ENCODE results near the gene RAD51B.

RAD51B gene

GRCh38 chr14:68730348-68730747 lies 910.8 kb downstream of the RAD51B start:
- TF ChIP-seq, protein P1, sequence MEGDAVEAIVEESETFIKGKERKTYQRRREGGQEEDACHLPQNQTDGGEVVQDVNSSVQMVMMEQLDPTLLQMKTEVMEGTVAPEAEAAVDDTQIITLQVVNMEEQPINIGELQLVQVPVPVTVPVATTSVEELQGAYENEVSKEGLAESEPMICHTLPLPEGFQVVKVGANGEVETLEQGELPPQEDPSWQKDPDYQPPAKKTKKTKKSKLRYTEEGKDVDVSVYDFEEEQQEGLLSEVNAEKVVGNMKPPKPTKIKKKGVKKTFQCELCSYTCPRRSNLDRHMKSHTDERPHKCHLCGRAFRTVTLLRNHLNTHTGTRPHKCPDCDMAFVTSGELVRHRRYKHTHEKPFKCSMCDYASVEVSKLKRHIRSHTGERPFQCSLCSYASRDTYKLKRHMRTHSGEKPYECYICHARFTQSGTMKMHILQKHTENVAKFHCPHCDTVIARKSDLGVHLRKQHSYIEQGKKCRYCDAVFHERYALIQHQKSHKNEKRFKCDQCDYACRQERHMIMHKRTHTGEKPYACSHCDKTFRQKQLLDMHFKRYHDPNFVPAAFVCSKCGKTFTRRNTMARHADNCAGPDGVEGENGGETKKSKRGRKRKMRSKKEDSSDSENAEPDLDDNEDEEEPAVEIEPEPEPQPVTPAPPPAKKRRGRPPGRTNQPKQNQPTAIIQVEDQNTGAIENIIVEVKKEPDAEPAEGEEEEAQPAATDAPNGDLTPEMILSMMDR (conservative IDR thresholded peaks at IDR 0.05; ENCODE audit: low read depth, low read length): no peak
- H3K4me3 ChIP-seq (ENCODE audit: low read length): no peak overlapping the region
- no peak for DNase-seq (ENCODE audit: low read depth)

GRCh38 chr14:68730811-68731425 lies 911.3 kb downstream of the RAD51B start:
- TF ChIP-seq, protein P1 (conservative IDR thresholded peaks at IDR 0.05; ENCODE audit: low read depth, low read length): no peak
- no peak for DNase-seq (ENCODE audit: low read depth)
- H3K4me3 ChIP-seq (ENCODE audit: low read length): no peak overlapping the region

DNA sequence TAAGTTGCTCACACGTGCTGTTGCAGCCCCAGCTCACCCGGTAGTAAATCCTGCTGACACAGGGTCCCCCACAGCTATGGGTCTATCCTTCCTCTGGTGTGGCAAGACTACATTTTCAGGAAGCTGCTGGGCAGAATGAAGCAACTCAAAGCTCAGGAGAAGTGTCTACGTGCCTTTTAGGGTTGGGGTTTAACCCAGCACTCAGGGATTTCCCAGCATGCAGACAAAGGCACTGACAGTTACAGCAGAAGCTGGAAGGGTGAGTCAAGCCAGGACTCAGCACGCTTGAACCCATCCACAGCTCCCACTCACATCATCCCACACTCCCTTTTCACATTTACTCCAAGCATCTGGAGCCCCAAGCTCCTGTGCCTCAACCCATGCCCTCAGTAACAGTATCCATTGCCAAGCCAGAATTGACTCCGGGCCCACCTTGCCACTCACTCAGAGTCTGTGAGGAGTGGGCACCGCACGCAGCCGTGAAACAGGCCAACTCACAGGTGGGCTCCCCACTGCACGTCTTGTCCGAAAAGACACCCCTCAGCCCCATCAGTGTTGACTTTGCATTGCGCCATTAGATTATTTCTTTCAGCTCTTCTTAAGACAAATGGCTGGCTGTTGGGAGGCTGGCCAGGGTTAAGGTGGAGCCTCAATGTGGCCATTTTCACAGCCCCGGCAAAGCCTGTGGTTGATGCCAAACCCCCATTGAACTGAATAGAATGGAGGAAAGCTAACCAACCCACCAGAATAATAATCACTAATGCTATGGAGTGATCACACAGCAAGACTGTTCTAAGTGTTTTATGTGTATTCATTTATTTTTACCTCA lies 913.7 kb downstream of the RAD51B start:
- TF ChIP-seq, protein P1 (conservative IDR thresholded peaks at IDR 0.05; ENCODE audit: low read depth, low read length): no peak
- H3K4me3 ChIP-seq (ENCODE audit: low read length): no peak overlapping the region
- no peak for DNase-seq (ENCODE audit: low read depth)

- H3K4me3 ChIP-seq (ENCODE audit: low read length): no peak overlapping the region
- TF ChIP-seq, protein P1 (conservative IDR thresholded peaks at IDR 0.05; ENCODE audit: low read depth, low read length): no peak
- DNase-seq (ENCODE audit: low read depth): no peak
Measured at GRCh38 chr14:68734231-68734732, 914.7 kb downstream of the RAD51B start.

DNA sequence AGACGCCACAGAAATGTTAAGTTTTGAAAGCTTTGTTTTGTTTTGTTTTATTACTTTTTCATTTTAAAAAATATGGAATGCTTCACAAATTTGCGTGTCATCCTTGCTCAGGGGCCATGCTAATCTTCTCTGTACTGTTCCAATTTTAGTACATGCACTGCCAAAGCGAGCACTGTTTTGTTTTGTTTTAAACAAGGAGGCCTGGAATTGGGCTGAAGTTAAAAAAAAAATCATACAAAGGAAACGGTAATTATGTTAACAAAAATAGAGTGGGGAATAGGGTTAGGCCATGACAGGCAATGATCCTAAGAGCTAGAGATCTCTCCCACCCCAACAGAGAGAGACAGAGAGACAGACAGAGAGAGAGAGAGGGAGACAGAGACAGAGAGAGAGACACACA lies 916.3 kb downstream of the RAD51B start:
- DNase-seq (ENCODE audit: low read depth): no peak
- H3K4me3 ChIP-seq (ENCODE audit: low read length): no peak overlapping the region
- TF ChIP-seq, protein P1 (conservative IDR thresholded peaks at IDR 0.05; ENCODE audit: low read depth, low read length): no peak

- DNase-seq (ENCODE audit: low read depth): no peak
- no peak overlapping the region for H3K4me3 ChIP-seq (ENCODE audit: low read length)
- TF ChIP-seq, protein P1 (conservative IDR thresholded peaks at IDR 0.05; ENCODE audit: low read depth, low read length): no peak
Measured at GRCh38 chr14:68736471-68736871, 916.9 kb downstream of the RAD51B start.
